ENCODE results near the gene UQCR11.

DNA sequence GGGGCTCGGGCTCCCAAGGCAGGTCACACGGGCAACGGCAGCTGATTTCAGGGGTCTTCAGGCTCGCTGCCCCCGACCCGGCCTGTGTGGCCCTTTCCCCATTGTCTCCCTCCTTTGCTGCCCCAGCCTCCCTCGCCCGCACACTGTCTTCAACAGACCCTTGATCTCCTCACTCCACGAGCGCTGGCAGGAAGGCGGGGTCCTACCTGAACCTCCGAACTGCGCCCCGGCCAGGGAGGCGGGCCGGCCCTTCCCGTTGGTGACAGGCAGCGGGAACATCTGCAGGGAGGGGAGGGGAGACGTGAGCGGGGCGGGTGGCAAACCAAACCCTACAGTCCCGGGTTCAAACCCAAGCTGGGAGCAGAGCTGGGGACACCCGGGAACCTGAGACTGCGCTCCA, 40.9 kb upstream of the UQCR11 start:
- TF ChIP-seq, protein P1, sequence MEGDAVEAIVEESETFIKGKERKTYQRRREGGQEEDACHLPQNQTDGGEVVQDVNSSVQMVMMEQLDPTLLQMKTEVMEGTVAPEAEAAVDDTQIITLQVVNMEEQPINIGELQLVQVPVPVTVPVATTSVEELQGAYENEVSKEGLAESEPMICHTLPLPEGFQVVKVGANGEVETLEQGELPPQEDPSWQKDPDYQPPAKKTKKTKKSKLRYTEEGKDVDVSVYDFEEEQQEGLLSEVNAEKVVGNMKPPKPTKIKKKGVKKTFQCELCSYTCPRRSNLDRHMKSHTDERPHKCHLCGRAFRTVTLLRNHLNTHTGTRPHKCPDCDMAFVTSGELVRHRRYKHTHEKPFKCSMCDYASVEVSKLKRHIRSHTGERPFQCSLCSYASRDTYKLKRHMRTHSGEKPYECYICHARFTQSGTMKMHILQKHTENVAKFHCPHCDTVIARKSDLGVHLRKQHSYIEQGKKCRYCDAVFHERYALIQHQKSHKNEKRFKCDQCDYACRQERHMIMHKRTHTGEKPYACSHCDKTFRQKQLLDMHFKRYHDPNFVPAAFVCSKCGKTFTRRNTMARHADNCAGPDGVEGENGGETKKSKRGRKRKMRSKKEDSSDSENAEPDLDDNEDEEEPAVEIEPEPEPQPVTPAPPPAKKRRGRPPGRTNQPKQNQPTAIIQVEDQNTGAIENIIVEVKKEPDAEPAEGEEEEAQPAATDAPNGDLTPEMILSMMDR (IDR thresholded peaks at IDR 0.05): no peak
- no peak for TF ChIP-seq POLR2A (IDR thresholded peaks at IDR 0.05)

Data from testis (tissue), 2 donors.